Fibroblast of lung (primary cell): ENCODE measurements around the gene DSTN. TPM values are rescaled to one million over a fixed set of nuclear protein-coding genes. Genes with fewer than 3 reads are reported as not detected.
A peak's percentile ranks its signal among the peaks of the same experiment; 100 is the strongest.

Experiments
- DNase-seq, 2 donors: peaks; one replicate each; pipeline versions ENCODE4 v3.0.0 to v3.0.0-alpha.2; 2010; ENCODE audit warnings: low read depth in 2 of 2
- H2AFZ ChIP-seq: 2 replicates; pipeline ENCODE4 v1.5.1; 2012; ENCODE audit warnings: low read length, control low read depth, inconsistent platforms
- H3K27ac ChIP-seq: 2 replicates; pipeline ENCODE4 v1.5.1; 2011; ENCODE audit warnings: low read length, control low read depth; ENCODE audit not compliant: insufficient read depth
- H3K27me3 ChIP-seq: 2 replicates; pipeline ENCODE4 v1.5.1; 2011; ENCODE audit warnings: mild to moderate bottlenecking, low read length; ENCODE audit not compliant: control insufficient read depth, insufficient read depth
- H3K36me3 ChIP-seq: 2 replicates; pipeline ENCODE4 v1.5.1; 2011; ENCODE audit warnings: low read length; ENCODE audit not compliant: control insufficient read depth, insufficient read depth
- H3K4me1 ChIP-seq: 2 replicates; pipeline ENCODE4 v1.5.1; 2011; ENCODE audit warnings: low read length; ENCODE audit not compliant: control insufficient read depth, insufficient read depth; ENCODE audit errors: extremely low read depth
- H3K4me2 ChIP-seq: 2 replicates; pipeline ENCODE4 v1.5.1; 2011; ENCODE audit warnings: low read length, control low read depth; ENCODE audit not compliant: insufficient read depth; ENCODE audit errors: extremely low read depth
- H3K4me3 ChIP-seq, 4 experiments: fragments of 200-600 bp in 1 of 4; sonication (generic) in 1 of 4; replicated peaks in 1 of 4; 2 replicates each; pipeline ENCODE4 v1.5.1; 2011 to 2016; ENCODE audit warnings: low read length in 4 of 4, low read depth in 3 of 4, mild to moderate bottlenecking in 3 of 4, control low read depth in 2 of 4, inconsistent platforms in 1 of 4, mixed read lengths in 1 of 4; ENCODE audit not compliant: insufficient read depth in 1 of 4; ENCODE audit errors: control extremely low read depth in 1 of 4
- H3K79me2 ChIP-seq: 2 replicates; pipeline ENCODE4 v1.5.1; 2012; ENCODE audit warnings: mild to moderate bottlenecking, low read length, inconsistent platforms; ENCODE audit not compliant: control insufficient read depth, insufficient read depth
- H3K9ac ChIP-seq: 2 replicates; pipeline ENCODE4 v1.5.1; 2011; ENCODE audit warnings: mild to moderate bottlenecking, low read length, control low read depth; ENCODE audit not compliant: insufficient read depth
- H3K9me3 ChIP-seq: 2 replicates; pipeline ENCODE4 v1.5.1; 2012; ENCODE audit warnings: low read depth, low read length; ENCODE audit not compliant: control insufficient read depth, insufficient read depth
- H4K20me1 ChIP-seq: 2 replicates; pipeline ENCODE4 v1.5.1; 2011; ENCODE audit warnings: low read length; ENCODE audit not compliant: control insufficient read depth, insufficient read depth; ENCODE audit errors: extremely low read depth
- CTCF ChIP-seq, 2 donors: IDR thresholded peaks in 1 of 2; conservative IDR thresholded peaks in 1 of 2; 1 replicate in 1 of 2; 2 replicates in 1 of 2; pipeline ENCODE4 v1.5.1; 2011 to 2012; ENCODE audit warnings: low read length in 2 of 2, control low read depth in 1 of 2, inconsistent platforms in 1 of 2, low read depth in 1 of 2, mild to moderate bottlenecking in 1 of 2
- EZH2 ChIP-seq: IDR thresholded peaks from 2 replicates; pipeline ENCODE4 v1.5.1; 2012; ENCODE audit warnings: low read length, control low read depth, mild to moderate bottlenecking; ENCODE audit errors: missing control alignments
- polyA plus RNA-seq, 2 donors: library from polyadenylated mRNA; depleted of rRNA in 1 of 2; stranded (reverse) in 1 of 2; unstranded in 1 of 2; fragments of >200 nt; gene quantifications; 2 replicates each; pipeline ENCODE4 v1.2.1, GENCODE V29; 2011 to 2012; ENCODE audit warnings: missing spikeins in 1 of 2
- total RNA-seq: library from RNA; depleted of rRNA; stranded (reverse); fragments of >200 nt; gene quantifications from 2 replicates; pipeline ENCODE4 v1.2.1, GENCODE V29; 2014

Gene DSTN
- total and polyA plus RNA-seq, 2 donors (not counting 1 experiment from before 2014, with no cell fraction given), result 289 to 737 TPM

- Histone ChIP-seq H3K4me2 (no peak overlapping the region), H3K79me2 (peaks cover 6% of the 10 kb centered on the region), H3K27ac (no peak overlapping the region), H4K20me1 (peaks cover 3% of the 10 kb centered on the region), H3K9ac (no peak overlapping the region), H3K4me1 (no peaks in the 10 kb centered on the region), H3K36me3 (peaks cover 21% of the 10 kb centered on the region), H3K9me3 (no peaks in the 10 kb centered on the region), H3K4me3 (no peak overlapping the region), H2AFZ (no peak overlapping the region), H3K27me3 (no peaks in the 10 kb centered on the region)
- DNase-seq, result no peak
- no peak for TF ChIP-seq EZH2
- TF ChIP-seq CTCF (conservative IDR thresholded peaks at IDR 0.05 in 1 of 2, IDR thresholded peaks at IDR 0.05 in 1 of 2; ENCODE audit: low read depth in 1 of 2, low read length in 2 of 2), result no peak
Observed at GRCh38 chr20:17608701-17609497, 39.0 kb downstream of the DSTN start.

GRCh38 chr20:17609811-17610377 is 40.0 kb downstream of the DSTN start:
- TF ChIP-seq CTCF (conservative IDR thresholded peaks at IDR 0.05 in 1 of 2, IDR thresholded peaks at IDR 0.05 in 1 of 2; ENCODE audit: low read depth in 1 of 2, low read length in 2 of 2) (no peak), EZH2 (no peak)
- Histone ChIP-seq H2AFZ (no peak overlapping the region), H3K79me2 (peaks cover 4% of the 10 kb centered on the region), H3K4me2 (no peak overlapping the region), H3K27me3 (no peaks in the 10 kb centered on the region), H3K27ac (no peak overlapping the region), H3K9ac (no peak overlapping the region), H3K4me1 (peaks cover 4% of the 10 kb centered on the region), H3K36me3 (peaks cover 25% of the 10 kb centered on the region), H3K9me3 (no peaks in the 10 kb centered on the region), H3K4me3 (no peak overlapping the region), H4K20me1 (peaks cover 3% of the 10 kb centered on the region)
- DNase-seq, result no peak

GRCh38 chr20:17610566-17611289 is 40.9 kb downstream of the DSTN start:
- peaks cover 3% of the 10 kb centered on the region for H4K20me1 ChIP-seq
- no peak overlapping the region for H3K4me2 ChIP-seq
- H2AFZ ChIP-seq, result no peak overlapping the region
- H3K27me3 ChIP-seq, result no peaks in the 10 kb centered on the region
- peaks cover 32% of the 10 kb centered on the region for H3K36me3 ChIP-seq
- no peaks in the 10 kb centered on the region for H3K9me3 ChIP-seq
- DNase-seq, result peak in 1 of 2 donors; percentile 19
- peak overlapping the region; percentile 34 for H3K27ac ChIP-seq
- no peak overlapping the region for H3K9ac ChIP-seq
- TF ChIP-seq CTCF (conservative IDR thresholded peaks at IDR 0.05 in 1 of 2, IDR thresholded peaks at IDR 0.05 in 1 of 2; ENCODE audit: low read depth in 1 of 2, low read length in 2 of 2) (no peak), EZH2 (no peak)
- H3K4me3 ChIP-seq, result no peak overlapping the region
- H3K4me1 ChIP-seq, result peaks cover 7% of the 10 kb centered on the region
- H3K79me2 ChIP-seq, result no peaks in the 10 kb centered on the region
